AG04449 (cell line): ENCODE measurements around the gene FABP3.

Source experiments
- CTCF ChIA-PET: fragments of 350-600 bp; formaldehyde crosslinking; extraction: SDS; loops from one replicate; lab custom pipeline; 2021; ENCODE audit warnings: antibody characterized with exemption; lab: Yijun Ruan, JAX
- POLR2A ChIA-PET: fragments of 400-600, 350-600 bp; formaldehyde crosslinking; extraction: SDS; loops from one replicate; lab custom pipeline; 2020; ENCODE audit warnings: antibody characterized with exemption, inconsistent platforms; lab: Yijun Ruan, JAX
- DNase-seq: peaks from one replicate; pipeline ENCODE4 v3.0.0-alpha.2; 2010; ENCODE audit warnings: low read depth, low spot score
- H3K4me3 ChIP-seq: 2 replicates; pipeline ENCODE4 v1.5.1; 2011; ENCODE audit warnings: low read depth, mild to moderate bottlenecking, control low read depth, low read length
- TF ChIP-seq, protein P1 (sequence below): IDR thresholded peaks from one replicate; pipeline ENCODE4 v1.5.1; 2011; ENCODE audit warnings: mild to moderate bottlenecking, moderate library complexity, low read length, control low read depth, inconsistent platforms; ENCODE audit not compliant: insufficient read depth; ENCODE audit errors: missing control alignments

FABP3 gene

GRCh38 chr1:31412205-31412604, 39.3 kb upstream of the FABP3 start:
- ChIA-PET CTCF (interaction anchor here (1.0 to 20.6 kb wide), 4 partner anchors 10 to 151 kb away, joined by 3 to 640 read pairs (median 41); no protein-coding TSS in a partner anchor), POLR2A (interaction anchor here (1.7 kb wide), 1 partner anchor 15 kb away, joined by 5 read pairs; no protein-coding TSS in a partner anchor)
- no peak overlapping the region for H3K4me3 ChIP-seq
- TF ChIP-seq, protein P1, sequence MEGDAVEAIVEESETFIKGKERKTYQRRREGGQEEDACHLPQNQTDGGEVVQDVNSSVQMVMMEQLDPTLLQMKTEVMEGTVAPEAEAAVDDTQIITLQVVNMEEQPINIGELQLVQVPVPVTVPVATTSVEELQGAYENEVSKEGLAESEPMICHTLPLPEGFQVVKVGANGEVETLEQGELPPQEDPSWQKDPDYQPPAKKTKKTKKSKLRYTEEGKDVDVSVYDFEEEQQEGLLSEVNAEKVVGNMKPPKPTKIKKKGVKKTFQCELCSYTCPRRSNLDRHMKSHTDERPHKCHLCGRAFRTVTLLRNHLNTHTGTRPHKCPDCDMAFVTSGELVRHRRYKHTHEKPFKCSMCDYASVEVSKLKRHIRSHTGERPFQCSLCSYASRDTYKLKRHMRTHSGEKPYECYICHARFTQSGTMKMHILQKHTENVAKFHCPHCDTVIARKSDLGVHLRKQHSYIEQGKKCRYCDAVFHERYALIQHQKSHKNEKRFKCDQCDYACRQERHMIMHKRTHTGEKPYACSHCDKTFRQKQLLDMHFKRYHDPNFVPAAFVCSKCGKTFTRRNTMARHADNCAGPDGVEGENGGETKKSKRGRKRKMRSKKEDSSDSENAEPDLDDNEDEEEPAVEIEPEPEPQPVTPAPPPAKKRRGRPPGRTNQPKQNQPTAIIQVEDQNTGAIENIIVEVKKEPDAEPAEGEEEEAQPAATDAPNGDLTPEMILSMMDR, result no peak
- DNase-seq, result no peak

DNA sequence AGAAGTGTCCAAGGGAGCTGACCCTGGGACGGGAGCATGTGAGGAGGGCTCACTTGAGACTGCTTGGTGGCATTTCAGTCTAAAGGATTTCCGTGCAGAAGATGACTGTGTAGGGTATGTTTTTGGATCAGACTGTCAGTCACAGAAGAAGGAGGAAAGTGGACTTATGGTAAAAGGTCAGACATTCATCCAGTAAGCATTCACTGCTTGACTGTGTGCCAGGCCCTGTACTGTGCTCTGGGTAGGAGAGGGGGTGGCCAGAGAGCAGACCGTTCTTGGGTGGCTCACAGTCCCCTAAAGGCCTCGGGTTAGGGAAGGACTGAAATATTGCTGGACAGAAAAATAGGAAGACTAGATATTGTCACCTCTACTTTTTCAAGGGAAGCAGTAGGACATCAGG, 38.0 kb upstream of the FABP3 start:
- POLR2A ChIA-PET, result no interaction called here
- CTCF ChIA-PET, result interaction anchor here (2.1 to 20.6 kb wide), 3 partner anchors 11 to 229 kb away, joined by 5 to 640 read pairs (median 79); no protein-coding TSS in a partner anchor
- TF ChIP-seq, protein P1, result no peak
- no peak overlapping the region for H3K4me3 ChIP-seq
- DNase-seq, result no peak

DNA sequence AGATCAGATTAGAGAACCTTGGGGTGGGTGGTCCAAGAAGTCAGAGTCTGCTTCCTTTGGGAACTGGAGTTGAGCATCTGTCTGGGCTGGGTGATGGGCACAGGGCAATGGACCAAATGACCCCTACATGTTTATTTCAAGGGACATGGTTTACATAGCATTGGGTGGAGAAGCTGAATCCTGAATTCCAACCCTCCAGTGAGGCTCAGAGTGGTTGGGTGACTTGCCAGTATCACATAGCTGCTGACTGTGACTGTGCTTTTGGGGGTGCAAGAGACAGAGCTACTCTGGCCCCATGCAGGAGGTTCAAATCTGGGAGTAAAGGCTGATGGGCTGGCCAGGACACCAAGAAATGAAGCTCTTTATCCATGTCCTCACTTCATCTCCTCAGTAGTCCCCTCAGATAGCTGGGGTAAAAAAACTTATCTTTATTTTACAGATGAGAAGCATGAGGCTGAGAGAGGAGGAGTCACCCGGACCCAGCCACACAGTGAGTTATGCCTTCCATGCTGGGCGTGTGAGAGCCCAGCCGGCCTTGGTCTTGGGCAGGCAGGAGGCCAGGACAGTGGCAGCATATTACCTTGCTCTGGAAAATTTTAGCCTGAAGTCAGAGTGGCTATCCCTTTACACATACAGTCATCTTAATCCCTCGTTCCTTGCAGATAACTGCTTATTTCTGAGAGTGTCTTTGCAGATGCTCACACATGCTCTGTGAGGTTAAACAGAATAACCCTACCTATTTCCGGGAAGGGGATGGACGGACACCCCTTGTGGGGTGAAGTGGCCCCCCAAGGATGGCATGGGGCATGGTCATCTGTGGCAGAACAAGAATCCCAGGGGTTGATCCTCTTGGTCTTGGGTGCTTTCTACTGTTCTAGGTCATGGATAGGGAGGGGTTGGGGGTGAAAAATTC, 37.3 kb upstream of the FABP3 start:
- POLR2A ChIA-PET, result interaction anchor here (1.7 kb wide), 1 partner anchor 13 kb away, joined by 10 read pairs; no protein-coding TSS in a partner anchor
- DNase-seq, result no peak
- TF ChIP-seq, protein P1, result no peak
- H3K4me3 ChIP-seq, result no peak overlapping the region
- CTCF ChIA-PET, result interaction anchor here (1.0 to 20.6 kb wide), 6 partner anchors 8 to 228 kb away, joined by 3 to 640 read pairs (median 6); no protein-coding TSS in a partner anchor

DNA sequence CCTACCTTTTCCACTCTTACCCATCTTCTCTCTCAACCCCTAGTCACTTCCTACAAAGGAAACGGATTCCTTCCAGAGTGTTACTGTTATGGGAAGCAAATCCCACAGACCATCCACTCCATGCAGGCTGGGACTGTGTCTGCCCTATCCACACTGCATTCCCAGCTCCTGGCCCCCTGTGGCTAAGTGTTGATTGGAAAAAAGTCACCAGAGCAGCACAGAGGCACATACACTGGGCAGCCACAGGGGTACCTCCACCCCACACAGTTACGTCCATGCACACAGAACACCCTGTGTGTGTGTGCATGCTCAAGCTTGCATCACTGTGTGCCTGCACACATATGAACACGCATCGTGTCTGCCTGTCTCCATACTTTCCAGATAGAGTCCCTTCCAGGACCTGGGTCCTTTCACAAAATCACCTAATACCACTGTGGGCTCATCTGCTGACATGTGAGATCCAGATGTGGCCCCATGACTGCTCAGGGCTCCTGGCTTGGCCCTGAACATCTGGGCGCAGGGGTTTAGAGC, 36.0 kb upstream of the FABP3 start:
- TF ChIP-seq, protein P1, result no peak
- CTCF ChIA-PET, result interaction anchor here (1.9 to 20.6 kb wide), 4 partner anchors 9 to 140 kb away, joined by 5 to 640 read pairs (median 42); no protein-coding TSS in a partner anchor
- POLR2A ChIA-PET, result interaction anchor here (1.7 kb wide), 1 partner anchor 12 kb away, joined by 10 read pairs; no protein-coding TSS in a partner anchor
- DNase-seq, result no peak
- no peak overlapping the region for H3K4me3 ChIP-seq

GRCh38 chr1:31407029-31407626, 34.3 kb upstream of the FABP3 start:
- TF ChIP-seq, protein P1, result no peak
- H3K4me3 ChIP-seq, result no peak overlapping the region
- CTCF ChIA-PET, result interaction anchor here (1.9 to 2.2 kb wide), 2 partner anchors 10 to 223 kb away, joined by 4 to 6 read pairs; no protein-coding TSS in a partner anchor
- no peak for DNase-seq
- POLR2A ChIA-PET, result no interaction called here
